Smooth muscle cell (in vitro differentiated cells): ENCODE measurements around the gene CHAD. TPM values are rescaled to one million over a fixed set of nuclear protein-coding genes. Genes with fewer than 3 reads are reported as not detected.
A peak's percentile ranks its signal among the peaks of the same experiment; 100 is the strongest.

Experiments
- DNase-seq: peaks from one replicate; lab custom pipeline; 2025; ENCODE audit not compliant: unreplicated experiment; lab: John Stamatoyannopoulos, UW
- H2AFZ ChIP-seq: fragments of 200-600 bp; sonication (generic); 2 replicates; pipeline ENCODE4 v1.6.0; 2016; ENCODE audit warnings: antibody characterized with exemption, low read depth, mild to moderate bottlenecking
- H3F3A ChIP-seq: fragments of 200-600 bp; sonication (generic); 2 replicates; pipeline ENCODE4 v1.6.0; 2017; ENCODE audit warnings: antibody characterized with exemption, low read depth
- H3K27ac ChIP-seq: fragments of 200-600 bp; sonication (generic); 2 replicates; pipeline ENCODE4 v1.5.1; 2016; ENCODE audit warnings: low read depth, mild to moderate bottlenecking
- H3K27me3 ChIP-seq: fragments of 200-600 bp; sonication (generic); 2 replicates; pipeline ENCODE4 v1.6.1; 2016; ENCODE audit warnings: low read depth, mild to moderate bottlenecking
- H3K36me3 ChIP-seq: fragments of 200-600 bp; sonication (generic); 2 replicates; pipeline ENCODE4 v1.5.1; 2016; ENCODE audit warnings: low read depth
- H3K4me1 ChIP-seq: fragments of 200-600 bp; sonication (generic); 2 replicates; pipeline ENCODE4 v1.5.1; 2016; ENCODE audit warnings: low read depth
- H3K4me2 ChIP-seq: fragments of 200-600 bp; sonication (generic); 2 replicates; pipeline ENCODE4 v1.6.0; 2016; ENCODE audit warnings: mild to moderate bottlenecking
- H3K4me3 ChIP-seq: fragments of 200-600 bp; sonication (generic); 2 replicates; pipeline ENCODE4 v1.5.1; 2016; ENCODE audit warnings: mild to moderate bottlenecking
- H3K79me2 ChIP-seq: fragments of 200-600 bp; sonication (generic); 2 replicates; pipeline ENCODE4 v1.6.0; 2016; ENCODE audit warnings: low read depth, mild to moderate bottlenecking
- H3K9ac ChIP-seq: fragments of 200-600 bp; sonication (generic); 2 replicates; pipeline ENCODE4 v1.6.0; 2016; ENCODE audit warnings: low read depth
- H3K9me3 ChIP-seq: fragments of 200-600 bp; sonication (generic); replicated peaks from 2 replicates; pipeline ENCODE4 v1.5.1; 2016; ENCODE audit warnings: low read depth
- H4K20me1 ChIP-seq: fragments of 200-600 bp; sonication (generic); 2 replicates; pipeline ENCODE4 v1.6.0; 2016; ENCODE audit warnings: low read depth
- WGBS: methylation state at CpG from one replicate; pipeline ENCODE4 v1.1.7; 2016; ENCODE audit warnings: low lambda C conversion rate; 5-methylcytosine and 5-hydroxymethylcytosine counted together
- polyA plus RNA-seq: library from polyadenylated mRNA; unstranded; fragments of >200 nt; fragmentation: Nextera tagmentation; extraction: Ambion mirVana; gene quantifications from 2 replicates; pipeline ENCODE4 v1.2.1, GENCODE V29; 2016
- total RNA-seq: library from RNA; depleted of rRNA; stranded (reverse); fragments of >200 nt; gene quantifications from 2 replicates; pipeline ENCODE4 v1.2.3, GENCODE V29; 2014
- TF ChIP-seq, protein P1 (sequence below): fragments of 200-600 bp; sonication (generic); IDR thresholded peaks from 2 replicates; pipeline ENCODE4 v1.5.1; 2017; ENCODE audit warnings: borderline replicate concordance, mild to moderate bottlenecking, antibody characterized with exemption; ENCODE audit not compliant: insufficient read depth, poor library complexity, severe bottlenecking

The CHAD gene
- total and polyA plus RNA-seq, 2 experiments from 2014 or later = 0.43 TPM; not detected in 1

DNA sequence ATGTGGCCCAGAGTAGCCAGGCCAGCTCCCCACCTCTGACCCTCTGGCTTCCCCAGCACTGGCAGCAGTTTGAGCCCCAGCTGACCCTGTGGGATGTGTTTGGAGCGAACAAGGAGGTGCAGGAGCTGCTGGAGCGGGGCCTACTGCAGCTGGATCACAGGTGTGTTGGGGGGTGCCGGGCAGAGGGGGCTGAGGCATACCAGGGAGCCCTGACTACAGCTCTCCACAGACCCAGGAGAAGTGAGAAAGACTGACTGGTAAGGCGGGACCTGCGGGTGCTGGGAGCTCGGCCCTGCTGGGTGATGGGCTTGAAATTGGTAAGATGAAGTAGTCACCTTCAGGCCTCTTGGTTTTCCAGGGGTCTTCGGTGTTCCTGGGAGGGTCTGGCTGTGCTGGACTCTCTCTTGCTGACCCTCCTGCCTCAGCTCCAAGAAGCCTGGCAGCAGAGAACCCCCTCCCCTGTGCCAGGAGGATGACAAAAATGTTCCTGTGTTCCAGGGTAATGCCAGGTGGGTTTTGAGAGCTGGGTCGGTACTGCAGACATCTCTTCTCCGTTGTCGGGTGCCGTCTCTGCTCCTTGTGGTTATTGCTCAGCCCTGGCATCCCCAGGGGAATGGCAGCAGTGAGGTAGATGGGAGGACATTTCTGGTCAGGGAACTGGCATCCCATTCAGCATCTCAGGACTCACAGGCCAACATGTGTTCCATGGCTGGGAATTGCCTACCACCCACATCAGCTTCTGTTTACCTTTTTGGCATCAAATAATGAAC, 15.9 kb upstream of the CHAD start:
- no peak overlapping the region for H2AFZ ChIP-seq
- peaks cover 14% of the 10 kb centered on the region for H3K79me2 ChIP-seq
- H3K27ac ChIP-seq = no peak overlapping the region
- no peaks in the 10 kb centered on the region for H3K4me1 ChIP-seq
- peaks cover 11% of the 10 kb centered on the region for H4K20me1 ChIP-seq
- H3K36me3 ChIP-seq = no peaks in the 10 kb centered on the region
- no peaks in the 10 kb centered on the region for H3K27me3 ChIP-seq
- no peak overlapping the region for H3K4me2 ChIP-seq
- no peak for DNase-seq
- H3K9ac ChIP-seq = no peak overlapping the region
- H3K9me3 ChIP-seq = no peaks in the 10 kb centered on the region
- H3F3A ChIP-seq = no peaks in the 10 kb centered on the region
- no peak overlapping the region for H3K4me3 ChIP-seq
- 95% methylated on average over 11 of the region's 11 CpGs for WGBS
- TF ChIP-seq, protein P1, sequence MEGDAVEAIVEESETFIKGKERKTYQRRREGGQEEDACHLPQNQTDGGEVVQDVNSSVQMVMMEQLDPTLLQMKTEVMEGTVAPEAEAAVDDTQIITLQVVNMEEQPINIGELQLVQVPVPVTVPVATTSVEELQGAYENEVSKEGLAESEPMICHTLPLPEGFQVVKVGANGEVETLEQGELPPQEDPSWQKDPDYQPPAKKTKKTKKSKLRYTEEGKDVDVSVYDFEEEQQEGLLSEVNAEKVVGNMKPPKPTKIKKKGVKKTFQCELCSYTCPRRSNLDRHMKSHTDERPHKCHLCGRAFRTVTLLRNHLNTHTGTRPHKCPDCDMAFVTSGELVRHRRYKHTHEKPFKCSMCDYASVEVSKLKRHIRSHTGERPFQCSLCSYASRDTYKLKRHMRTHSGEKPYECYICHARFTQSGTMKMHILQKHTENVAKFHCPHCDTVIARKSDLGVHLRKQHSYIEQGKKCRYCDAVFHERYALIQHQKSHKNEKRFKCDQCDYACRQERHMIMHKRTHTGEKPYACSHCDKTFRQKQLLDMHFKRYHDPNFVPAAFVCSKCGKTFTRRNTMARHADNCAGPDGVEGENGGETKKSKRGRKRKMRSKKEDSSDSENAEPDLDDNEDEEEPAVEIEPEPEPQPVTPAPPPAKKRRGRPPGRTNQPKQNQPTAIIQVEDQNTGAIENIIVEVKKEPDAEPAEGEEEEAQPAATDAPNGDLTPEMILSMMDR = no peak

DNA sequence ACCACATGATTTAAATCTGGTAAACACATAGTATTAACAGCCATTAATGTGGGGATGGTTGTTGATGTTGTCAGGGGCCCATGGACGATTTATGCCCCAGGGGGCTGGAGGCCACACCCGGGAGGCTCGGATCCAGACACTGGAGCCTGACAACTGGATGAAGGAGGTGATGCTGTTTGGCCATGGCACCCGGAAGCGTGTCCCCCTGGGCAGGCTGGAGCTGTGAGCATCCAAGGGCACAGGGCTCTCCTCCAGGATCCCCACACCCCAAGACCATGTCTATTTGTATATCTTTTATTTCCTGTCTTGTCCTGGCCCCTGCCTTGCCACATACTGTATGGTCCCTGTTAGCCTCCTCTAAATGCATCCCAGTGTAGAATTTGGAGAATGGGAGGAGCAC, 14.6 kb upstream of the CHAD start:
- 89% methylated on average over 5 of the region's 5 CpGs for WGBS
- Histone ChIP-seq H3K4me1 (peaks cover 2% of the 10 kb centered on the region), H3K27ac (no peak overlapping the region), H2AFZ (no peak overlapping the region), H3K9ac (no peak overlapping the region), H3K4me2 (no peak overlapping the region), H3K79me2 (peaks cover 14% of the 10 kb centered on the region), H3K9me3 (no peaks in the 10 kb centered on the region), H3K4me3 (no peak overlapping the region), H3K36me3 (no peaks in the 10 kb centered on the region), H3F3A (peaks cover 2% of the 10 kb centered on the region), H4K20me1 (peaks cover 12% of the 10 kb centered on the region), H3K27me3 (no peaks in the 10 kb centered on the region)
- TF ChIP-seq, protein P1 = no peak
- DNase-seq = no peak

DNA sequence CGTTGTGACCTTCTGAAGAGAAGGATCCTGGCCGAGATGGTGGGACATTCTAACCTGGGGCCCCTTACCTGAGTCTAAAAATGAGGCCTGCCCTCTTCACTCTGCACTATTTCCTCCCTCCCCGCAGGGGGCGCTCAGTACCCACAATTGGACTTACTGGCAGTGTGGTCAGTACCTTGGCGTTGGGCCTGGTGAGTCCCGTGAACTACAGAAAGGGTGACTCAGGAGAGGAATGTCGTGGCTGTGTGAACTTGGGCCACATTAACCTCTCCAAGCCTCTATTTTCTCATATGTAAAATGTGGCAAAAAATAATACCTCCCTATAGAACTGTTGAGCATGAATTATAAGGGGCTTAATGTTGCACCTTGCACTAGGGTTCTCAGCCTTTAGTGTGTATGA, 13.8 kb upstream of the CHAD start:
- no peak overlapping the region for H3K4me3 ChIP-seq
- no peaks in the 10 kb centered on the region for H3K36me3 ChIP-seq
- WGBS = 10% methylated on average over 7 of the region's 7 CpGs
- H3K27ac ChIP-seq = peak overlapping the region; percentile 64
- no peak overlapping the region for H3K4me2 ChIP-seq
- H3K9me3 ChIP-seq = no peaks in the 10 kb centered on the region
- H2AFZ ChIP-seq = no peak overlapping the region
- peaks cover 5% of the 10 kb centered on the region for H3K4me1 ChIP-seq
- TF ChIP-seq, protein P1 = peak; percentile 93
- H3K79me2 ChIP-seq = peaks cover 14% of the 10 kb centered on the region
- no peak overlapping the region for H3K9ac ChIP-seq
- peak; percentile 39 for DNase-seq
- H4K20me1 ChIP-seq = peaks cover 12% of the 10 kb centered on the region
- H3F3A ChIP-seq = peaks cover 6% of the 10 kb centered on the region
- no peaks in the 10 kb centered on the region for H3K27me3 ChIP-seq

DNA sequence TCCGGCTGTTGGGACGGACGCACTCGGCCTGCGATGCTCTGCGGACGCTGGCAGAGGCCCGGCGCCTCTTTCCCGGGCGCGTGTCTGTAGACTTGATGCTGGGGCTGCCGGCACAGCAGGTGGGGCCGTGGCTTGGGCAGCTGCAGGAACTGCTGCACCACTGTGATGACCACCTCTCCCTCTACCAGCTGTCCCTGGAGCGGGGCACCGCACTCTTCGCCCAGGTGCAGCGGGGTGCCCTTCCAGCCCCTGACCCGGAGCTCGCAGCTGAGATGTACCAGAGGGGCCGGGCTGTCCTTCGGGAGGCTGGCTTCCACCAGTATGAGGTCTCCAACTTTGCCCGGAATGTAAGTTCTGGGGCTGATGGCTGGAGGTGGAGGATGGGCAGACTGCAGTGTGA, 13.4 kb upstream of the CHAD start:
- TF ChIP-seq, protein P1 = no peak
- H3K27ac ChIP-seq = no peak overlapping the region
- WGBS = 92% methylated on average over 23 of the region's 23 CpGs

More for the DNA sequence above, 13.4 kb upstream of the CHAD start:
- H3K9ac ChIP-seq = no peak overlapping the region
- no peaks in the 10 kb centered on the region for H3K36me3 ChIP-seq
- no peaks in the 10 kb centered on the region for H3K9me3 ChIP-seq
- H3K4me2 ChIP-seq = no peak overlapping the region
- H4K20me1 ChIP-seq = peaks cover 12% of the 10 kb centered on the region
- H2AFZ ChIP-seq = no peak overlapping the region
- H3K27me3 ChIP-seq = no peaks in the 10 kb centered on the region
- H3F3A ChIP-seq = peaks cover 6% of the 10 kb centered on the region
- DNase-seq = no peak
- H3K79me2 ChIP-seq = peaks cover 14% of the 10 kb centered on the region
- peaks cover 5% of the 10 kb centered on the region for H3K4me1 ChIP-seq
- H3K4me3 ChIP-seq = no peak overlapping the region
